Measurements from ENCODE around the gene RDX. TPM values are rescaled to one million over a fixed set of nuclear protein-coding genes. Genes with fewer than 3 reads are reported as not detected.

RDX gene
- polyA plus RNA-seq, 12 donors = 81.3 to 1,379 (median 101) TPM

DNA sequence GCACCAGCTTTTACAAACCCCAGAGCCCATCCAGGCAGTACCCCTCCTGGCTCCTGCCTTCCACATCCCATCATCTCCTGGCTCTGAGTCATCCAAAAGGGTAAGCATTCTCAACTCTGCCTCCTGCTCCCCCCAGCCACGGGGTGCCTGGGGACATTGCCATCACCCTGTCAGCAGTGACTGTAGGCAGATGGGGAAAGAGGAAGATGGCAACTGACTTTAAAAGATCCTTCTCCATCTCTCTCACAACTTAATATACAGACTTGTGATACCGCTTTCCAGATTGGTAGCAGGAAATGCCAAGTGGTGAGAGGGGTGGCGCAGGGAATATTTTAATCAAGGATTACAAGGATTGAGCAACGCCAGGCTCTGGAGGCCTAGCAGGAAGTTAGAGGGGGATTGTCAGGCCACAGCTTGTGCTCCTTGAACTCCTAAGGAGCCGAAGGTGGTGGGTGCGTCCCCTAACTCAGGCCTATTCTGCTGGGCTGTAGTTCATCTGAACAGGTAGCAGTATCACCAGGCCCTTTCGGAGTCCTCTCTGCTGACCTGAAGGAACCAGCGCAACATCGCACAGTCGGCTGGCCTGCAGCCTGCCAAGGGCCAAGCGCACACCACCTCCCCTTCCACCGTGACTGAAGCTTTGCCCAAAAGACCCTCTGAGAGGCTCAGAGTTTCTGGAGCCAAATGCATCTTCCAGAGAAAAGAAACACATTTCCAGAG lies 119.9 kb downstream of the RDX start:
- no peak for DNase-seq

DNA sequence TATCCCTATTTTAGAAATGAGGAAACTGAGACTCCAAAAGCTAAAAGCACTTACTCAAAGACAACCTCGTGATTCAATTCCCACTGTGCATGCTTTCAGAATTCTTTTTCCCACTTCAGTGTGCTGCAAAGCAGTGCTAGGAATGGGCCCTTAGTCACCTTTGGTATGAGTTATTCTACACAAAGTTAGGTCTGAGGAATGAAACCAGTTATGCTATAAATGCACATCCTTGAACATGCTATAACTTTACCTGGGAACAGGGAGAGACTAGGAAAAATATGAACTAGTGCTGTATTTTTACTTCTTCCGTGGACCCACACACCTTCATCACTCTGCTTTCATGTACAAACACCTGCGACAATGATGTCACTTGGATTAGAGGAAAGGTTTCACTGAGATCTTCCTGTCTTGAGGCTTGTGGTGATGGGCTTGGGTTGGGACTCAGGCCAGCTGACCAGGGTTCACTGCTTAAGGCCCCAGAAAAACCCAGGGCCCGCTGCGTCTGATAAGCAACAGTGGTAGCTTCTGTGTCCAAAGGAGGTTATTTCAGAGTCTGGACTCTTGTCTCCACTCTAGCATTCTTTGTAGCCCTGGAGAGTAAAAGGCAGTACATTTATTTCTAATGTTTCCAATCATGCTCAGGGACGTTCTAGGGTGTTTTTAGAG lies 121.6 kb downstream of the RDX start:
- no peak for DNase-seq

DNA sequence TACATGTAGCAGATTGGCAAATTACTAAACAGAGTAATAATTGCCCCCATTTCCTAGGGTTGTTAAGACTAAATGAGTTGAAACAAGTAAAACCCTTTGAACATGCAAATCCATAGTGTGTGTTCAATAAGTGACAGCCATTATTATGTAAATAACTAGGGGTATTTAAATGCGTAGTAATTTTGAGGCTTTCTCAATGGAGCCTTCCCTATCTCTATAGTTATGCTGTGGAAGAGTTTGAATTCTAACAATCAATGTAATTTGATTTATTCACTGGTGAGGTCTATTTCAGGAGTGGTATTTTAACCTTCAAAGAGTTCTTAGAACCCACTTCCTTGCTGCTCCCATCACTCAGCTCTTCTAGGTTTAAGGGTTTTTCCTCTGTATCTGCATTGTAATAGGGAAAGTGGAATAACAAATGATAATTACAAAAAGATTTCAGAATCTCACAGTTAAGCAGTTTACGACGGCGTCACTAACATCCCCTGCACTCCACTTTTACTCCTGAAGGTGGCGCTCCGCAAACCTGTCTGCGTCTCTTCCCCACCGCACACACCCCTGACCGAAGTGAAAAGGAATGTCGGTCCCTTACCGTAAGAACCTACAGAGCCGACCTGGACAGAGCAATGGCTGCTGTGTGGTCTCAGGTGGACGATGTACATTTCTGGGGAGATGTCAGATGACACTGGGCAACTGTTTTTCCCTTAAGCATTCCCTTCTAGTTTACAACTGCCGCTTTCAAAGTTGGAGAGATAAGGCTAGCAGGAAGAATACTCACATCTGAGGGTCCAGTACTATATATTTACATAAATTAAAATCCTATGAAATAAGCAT lies 122.4 kb downstream of the RDX start:
- peak; percentile 46 for DNase-seq

DNA sequence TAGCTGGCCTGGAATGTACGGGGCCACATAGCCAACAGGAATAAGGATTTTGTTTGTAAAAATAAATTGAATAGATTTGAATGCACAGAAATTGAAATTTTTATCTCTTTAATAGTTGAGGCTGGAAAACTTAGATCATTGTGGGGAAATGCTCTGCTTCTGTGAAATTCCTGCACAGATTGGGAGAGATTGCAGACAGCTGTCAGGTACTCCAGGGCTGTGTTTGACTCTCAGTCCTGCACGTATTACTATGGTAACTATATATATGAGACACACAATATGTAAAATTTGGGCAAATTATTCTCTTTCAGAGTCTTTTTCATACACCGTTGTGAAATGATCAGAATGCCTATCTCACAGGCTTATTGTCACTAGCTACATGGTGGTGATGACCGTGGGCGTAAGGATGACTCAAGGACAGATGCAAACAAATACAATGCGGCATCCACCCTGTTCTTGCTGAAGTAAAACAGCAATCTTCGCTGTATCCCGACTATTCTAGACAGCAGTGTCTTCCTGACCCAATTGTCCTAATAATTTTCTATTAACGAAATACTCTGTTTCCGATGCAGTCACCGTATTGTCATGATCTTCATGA lies 123.8 kb downstream of the RDX start:
- DNase-seq = no peak

DNA sequence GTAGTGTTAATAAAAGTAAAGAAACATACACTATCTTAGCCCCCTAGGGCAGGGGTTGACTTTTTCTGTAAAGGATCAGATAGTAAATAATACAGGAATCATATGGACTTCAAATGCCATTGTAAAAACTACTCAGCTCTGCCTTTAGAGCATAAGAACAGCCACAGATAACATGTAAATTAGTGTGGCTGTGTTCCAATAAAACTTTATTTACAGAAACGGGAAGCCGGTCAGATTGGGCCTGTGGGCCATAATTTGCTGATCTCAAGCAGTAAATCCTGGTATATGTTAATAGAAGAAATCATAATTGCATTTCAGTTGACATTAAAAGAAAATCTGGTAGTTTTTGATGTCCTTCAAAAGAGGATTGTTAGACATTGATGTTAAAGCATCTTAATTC lies 126.7 kb downstream of the RDX start:
- no peak for DNase-seq

DNA sequence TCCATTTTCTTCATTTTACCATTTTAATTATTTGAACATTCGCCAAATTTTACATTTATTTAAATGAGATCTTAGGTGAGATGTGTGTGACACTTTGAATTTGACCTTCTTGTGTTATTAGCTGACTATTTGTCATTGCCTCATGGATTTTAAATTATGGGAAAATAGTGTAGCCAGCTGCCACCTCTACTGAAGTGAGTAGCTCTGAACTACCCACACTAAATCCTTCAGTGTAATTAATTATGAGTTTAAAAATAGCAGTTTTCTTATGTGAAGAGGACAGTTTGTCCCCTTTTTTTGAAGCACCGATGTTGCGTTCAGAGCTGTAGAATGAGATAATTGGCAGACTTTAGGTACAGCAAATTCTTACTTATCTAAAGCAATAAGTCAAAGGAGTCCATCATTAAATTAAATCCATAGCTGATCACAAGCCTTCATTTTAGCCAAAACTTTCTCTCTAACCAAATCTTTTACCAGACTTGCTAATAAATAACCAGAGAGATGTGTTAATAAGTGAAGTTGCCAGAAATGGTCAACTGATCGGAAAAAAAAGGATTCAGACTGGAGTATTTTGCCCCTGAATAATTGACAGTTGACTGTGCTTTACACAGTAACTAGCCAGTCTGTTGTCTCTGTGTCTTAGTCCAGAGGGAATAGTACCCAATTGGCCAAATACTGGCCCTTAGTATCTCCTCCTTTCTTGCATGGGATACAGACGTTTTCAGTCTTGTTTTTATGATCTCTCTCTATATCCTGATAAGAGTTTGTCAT lies 128.2 kb downstream of the RDX start:
- DNase-seq = no peak

DNA sequence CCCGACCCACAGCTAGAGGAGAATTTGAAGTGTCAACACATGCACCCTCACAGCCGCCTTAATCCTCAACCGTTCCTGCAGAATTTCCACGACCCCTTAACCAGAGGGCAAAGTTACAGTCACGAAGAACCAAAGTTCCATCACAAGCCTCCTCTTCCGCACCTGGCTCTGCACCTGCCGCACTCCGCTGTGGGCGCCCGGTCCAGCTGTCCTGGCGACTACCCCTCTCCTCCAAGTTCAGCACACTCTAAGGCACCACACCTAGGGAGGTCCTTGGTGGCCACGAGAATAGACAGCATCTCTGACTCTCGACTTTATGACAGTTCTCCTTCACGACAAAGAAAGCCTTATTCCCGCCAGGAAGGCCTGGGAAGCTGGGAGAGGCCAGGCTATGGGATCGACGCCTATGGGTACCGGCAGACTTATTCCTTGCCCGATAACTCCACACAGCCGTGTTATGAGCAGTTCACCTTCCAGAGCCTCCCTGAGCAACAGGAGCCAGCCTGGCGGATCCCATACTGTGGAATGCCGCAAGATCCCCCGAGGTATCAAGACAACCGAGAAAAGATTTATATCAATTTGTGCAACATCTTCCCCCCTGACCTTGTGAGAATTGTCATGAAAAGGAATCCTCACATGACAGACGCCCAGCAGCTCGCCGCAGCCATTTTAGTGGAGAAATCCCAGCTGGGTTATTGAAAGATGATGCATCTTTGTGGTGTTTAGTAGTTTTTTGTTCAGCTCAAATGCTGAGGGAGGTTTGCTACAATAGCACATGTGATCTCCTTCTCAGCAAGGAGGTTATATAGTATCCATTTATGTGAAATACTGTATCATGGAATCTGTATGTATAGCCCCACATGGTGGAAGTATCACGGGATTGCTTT lies 131.1 kb downstream of the RDX start:
- no peak for DNase-seq

DNA sequence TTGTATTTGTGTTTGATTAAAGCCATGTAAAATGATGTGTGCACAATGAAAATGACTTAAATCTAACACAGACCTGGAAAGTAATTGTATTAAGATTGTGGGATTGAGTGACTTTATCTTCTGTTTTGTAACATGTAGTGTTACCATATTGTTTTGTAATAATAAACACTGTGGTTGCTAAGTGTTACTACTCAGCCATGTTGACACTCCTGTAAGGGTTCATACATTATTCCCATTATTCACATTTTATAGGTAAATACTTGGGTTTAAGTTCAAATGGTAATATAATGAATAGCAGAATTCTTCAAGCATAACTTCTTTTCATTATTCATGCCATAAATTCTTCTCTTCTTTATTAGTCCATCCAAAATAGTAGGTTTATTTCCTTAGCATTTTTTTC lies 134.2 kb downstream of the RDX start:
- DNase-seq = no peak

DNA sequence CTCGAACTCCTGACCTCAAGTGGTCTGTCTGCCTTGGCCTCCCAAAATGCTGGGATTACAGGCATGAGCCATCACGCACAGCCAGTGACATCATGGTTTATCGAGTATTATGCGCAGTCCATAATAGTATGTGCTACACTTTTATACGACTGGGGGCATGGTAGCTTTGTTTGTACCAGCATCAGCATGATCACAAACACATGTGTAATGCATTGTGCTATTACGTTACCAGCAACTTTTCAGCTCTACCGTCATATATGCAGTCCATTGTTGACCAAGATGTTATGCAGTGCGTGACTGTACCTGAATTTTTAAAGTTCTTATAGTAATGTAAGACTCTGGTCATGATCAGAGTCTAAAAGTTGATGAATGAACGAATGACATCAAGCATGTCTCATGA lies 135.4 kb downstream of the RDX start:
- DNase-seq = no peak

DNA sequence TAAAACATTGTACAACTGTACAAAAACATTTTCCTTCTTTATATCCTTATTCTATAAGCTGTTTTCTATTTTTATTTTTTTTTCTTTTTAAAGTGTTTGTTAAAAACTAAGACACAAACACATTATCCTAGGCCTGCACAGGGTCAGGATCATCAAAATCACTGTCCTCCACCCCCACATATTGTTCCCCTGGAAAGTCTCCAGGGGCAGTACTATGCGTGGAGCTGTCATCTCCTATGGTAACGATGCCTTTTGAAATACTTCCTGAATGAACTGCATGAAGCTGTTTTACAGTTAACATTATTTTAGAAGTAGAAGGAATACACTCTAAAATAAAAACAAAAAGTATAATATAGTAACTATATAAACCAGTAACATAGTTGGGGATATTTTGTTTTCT lies 136.0 kb downstream of the RDX start:
- no peak for DNase-seq

DNA sequence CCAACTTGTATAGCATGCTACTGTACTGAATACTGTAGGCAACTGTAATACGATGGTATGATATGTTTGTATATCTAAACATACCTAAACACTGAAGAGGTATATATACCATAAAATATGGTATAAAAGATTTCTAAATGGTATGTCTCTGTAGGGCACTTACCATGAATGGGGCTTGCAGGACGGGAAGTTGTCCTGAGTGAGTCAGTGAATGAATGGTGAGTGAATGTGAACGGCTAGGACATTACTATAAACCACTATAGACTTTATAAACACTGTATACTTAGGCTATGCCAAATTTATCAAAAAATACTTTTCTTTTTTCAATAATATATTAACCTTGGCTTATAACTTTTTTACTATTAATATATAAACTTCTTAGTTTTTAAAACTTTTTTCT lies 136.4 kb downstream of the RDX start:
- DNase-seq = no peak

DNA sequence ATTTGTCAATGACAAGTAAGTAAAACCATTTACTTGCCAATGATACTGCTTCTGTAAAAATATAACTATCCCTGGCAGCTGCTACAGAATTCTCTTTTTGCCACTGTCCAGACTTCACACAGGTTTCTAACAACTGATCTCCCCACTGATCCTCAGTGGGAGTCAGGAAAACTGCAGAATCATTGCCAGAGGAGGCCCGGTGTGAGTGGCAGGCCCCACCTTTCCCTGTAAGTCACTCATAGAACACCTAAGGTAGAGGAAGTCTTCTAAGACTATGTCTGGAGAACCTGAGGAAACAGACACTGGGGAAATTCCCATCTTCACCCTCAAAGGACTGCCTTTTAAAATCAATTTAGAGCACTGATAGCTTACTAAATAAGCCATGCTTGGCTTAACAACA lies 136.9 kb downstream of the RDX start:
- DNase-seq = no peak

DNA sequence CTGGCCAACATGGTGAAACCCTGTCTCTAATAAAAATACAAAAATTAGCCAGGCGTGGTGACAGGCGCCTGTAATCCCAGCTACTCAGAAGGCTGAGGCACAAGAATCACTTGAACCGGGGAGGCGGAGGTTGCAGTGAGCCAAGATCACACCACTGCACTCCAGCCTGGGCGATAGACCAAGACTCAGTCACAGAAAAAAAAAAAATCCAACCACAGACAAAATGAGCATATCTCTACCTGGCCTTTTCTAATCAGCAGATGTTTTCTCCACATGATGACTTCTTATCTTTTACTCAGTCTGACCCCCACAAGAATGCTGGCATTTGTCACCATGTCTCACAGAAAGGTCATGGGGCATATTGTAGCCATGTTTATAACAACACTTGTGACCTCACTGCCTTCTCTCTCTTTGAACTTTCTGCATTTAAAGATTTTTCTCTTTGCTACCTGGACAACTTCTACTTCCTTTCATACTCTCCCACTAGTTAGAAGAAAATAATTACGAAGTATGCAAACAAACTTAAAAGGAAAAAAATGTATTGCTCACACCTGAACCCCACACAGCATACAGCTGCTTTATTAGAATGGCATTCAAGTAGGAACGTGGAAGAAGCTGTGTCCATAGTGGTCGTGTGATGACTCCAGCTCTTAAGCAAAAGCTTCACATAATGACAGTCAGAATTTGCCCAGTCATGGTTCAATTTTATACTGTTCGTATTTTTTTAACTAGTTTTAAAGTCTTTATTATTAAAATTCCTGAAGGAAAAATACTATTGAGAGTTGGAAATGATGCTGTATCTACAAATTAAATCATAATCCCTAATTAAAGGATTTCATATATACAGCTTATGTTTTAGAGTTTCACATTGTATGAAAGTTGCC lies 137.9 kb downstream of the RDX start:
- no peak for DNase-seq

DNA sequence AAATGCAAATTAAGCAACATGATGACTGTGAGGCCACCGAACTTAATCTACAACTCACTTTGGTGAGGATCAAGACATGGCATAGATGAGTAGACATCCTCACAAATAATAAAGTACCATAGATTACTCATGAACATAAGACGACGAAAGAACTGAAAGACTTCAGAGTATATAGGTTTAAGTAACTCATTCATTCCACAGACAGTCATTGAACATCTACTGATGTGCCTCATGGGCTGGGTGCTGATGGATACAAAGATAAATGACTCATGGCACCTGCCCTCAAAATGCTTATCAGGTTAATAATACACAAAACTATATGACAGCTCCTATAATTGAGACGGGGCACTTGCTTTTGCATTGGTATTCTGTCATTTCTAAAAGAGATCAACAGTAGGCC lies 139.9 kb downstream of the RDX start:
- no peak for DNase-seq

DNA sequence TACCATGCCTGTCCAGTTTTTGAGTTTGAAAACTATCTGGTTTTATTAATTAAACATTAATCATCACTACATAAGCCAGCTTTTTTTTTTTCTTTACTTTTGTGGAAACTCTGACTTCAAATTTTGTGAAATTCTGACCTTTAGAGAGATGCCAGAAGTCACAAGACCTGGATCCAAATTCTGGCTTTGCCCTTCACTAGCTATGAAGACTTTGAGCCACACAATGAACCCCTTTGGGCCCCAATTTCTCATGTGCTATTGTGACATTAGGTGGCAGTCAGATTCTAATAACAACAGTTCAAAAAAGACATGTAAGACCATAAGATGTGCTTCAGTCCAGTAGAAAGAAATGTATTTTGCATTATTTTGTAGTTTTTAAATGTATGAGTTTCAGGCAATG lies 142.9 kb downstream of the RDX start:
- DNase-seq = no peak

DNA sequence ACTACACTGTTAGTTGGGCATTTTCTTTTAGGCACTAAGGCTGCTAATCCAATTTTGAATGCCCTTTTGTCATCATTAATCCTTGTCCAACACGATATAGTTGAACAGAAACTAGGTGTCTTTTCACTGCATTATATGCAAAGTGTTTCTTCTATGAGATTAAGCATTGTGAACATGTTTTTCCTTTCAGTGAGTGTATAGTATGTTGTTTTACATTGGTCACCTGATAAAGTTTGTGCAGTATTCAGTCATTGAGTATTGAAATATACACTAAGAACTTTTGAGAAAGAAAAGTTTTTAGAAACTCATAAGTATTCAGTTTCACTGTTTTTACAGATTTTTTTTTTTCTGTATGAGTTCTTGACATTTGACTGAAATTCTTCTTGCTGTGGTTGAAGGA lies 144.2 kb downstream of the RDX start:
- no peak for DNase-seq

DNA sequence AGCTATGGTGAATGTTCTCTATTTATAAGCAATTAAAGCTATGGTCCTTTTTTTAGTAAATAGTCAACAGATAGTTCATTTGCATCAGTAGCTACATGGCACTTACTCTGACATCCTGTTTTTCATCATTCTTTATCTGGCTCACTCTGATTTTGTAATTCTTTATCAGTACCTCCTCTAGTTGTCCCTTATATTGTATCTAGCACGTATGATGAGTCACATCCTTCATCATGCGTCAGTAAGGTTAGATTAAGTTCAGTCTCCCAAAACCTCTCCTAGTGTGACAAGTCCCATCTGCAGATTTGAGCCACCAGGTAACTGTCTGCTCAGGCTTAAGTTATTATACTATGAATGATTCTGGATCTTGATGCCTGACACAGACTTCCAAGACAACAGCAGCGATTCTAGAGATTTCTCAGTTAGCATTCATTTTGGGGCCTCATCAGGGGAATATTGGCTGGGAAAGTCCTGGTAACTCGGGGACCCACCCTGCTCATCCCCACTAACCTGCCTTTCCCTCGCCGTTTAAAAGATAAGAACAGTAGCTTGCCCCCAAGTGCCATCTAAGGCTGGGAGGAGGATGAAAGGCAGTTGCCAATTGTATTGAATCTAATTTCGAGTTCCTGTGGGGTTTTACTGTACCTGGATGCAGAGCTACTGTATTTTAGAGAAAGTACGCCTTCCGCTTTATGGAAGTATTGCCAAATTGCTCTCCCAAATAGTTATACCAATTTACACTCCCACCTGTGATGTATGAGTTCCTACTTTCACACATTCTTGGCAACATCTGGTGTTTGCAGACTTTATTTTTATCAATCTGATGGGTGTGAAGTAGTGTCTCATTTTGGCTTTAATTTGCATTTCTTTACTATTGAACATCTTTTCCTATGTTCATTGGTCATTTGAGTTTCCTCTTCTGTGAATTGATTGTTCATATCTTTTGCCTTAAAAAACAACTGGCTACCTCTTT lies 147.4 kb downstream of the RDX start:
- no peak for DNase-seq

DNA sequence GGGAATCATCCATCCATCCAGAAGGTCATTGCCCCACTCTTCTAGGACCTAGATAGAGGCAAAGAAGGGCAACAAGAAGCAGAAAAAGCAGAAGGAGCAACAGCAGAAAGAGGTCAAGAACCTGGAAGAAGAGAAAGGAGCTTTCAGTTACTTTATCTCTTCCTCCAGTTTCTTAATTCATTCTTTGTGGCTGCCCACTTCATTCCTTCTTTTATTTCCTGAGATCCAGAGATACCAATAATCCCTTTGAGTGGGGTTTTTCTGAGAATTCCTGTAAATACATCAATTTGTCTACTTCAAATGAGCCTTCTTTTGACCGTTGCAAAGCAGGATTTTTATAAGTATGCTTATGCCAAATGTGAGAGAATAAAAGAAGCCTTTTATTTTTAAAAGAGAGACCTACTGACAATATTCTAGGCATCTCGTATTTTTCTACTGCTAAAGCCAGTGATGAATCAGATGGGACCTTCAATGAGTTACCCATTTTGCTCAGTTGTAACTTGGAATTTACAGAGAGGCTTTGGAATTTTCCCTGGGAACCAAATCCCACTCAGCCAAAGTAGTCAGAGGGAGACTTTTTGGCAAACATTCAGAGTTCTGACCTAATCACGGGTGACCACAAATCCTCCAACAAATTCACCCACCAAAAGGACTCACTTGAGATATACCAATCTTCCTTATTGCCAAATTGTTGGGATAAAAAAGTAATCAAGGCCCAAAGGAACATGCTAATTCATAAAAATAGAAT lies 148.3 kb downstream of the RDX start:
- no peak for DNase-seq

Measured in muscle of arm (tissue), 12 donors.